ENCODE data around the gene RAD9A. TPM values are rescaled to one million over a fixed set of nuclear protein-coding genes. Genes with fewer than 3 reads are reported as not detected.

The RAD9A gene
- total RNA-seq, 1 donor from 2014 or later: 18.5 TPM

DNA sequence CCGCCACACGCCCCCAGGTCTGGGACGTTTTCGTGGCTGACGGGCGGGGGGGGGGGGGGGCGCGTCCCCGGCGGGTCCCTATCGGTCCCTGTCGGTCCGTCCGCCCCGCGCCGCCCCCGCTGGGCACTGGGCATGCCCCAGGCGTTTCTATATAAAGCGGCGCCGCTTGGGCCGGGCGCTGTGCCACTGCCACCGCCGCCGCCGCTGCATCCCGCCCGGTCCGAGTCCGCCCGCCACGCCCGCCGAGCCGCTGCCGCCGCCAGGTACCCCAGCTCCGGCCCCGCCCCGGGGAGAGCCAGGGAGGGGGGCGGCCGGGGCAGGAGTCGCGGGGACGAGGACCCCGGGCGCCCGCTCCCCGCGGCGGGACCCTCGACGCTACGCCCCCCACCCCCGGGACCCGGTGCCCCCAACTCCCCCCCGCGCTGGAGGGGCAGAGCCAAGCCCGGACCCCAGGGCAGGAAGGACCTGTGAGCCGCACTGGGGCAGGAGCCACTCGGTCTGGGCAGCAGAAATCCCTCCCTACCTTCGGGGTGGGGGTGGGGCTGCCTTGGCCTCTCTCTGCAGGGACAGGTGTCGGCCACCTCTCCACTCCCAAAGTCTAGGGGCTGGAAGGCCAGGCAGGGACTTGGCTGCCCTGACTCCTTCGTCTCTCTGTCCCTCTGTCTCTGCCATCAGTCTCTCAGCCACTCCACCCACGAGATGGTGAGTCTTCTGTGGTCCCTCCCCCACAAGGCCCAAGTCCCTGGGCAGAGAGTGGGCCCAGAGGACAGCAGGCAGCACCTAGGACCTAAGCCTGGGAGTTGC lies 23.9 kb downstream of the RAD9A start, which contains the start of gene CARNS1:
CARNS1 (plus strand) TSS at position 178 of the 804 bp plus-strand sequence; CDS start at position 700, 522 bp downstream.
- no peak for DNase-seq (ENCODE audit: extremely low spot score, unreplicated experiment)
- Mint-ChIP-seq H3K4me3 (ENCODE audit: unreplicated experiment) (no peak within 1 kb of the TSS), H3K4me1 (ENCODE audit: unreplicated experiment) (peaks cover 18% of the 10 kb centered on the region), H3K36me3 (ENCODE audit: unreplicated experiment) (no peaks in the 10 kb centered on the region), H3K27ac (ENCODE audit: unreplicated experiment) (no peak within 1 kb of the TSS), H3K9me3 (ENCODE audit: unreplicated experiment) (no peaks in the 10 kb centered on the region), H3K27me3 (ENCODE audit: unreplicated experiment) (no peaks in the 10 kb centered on the region)
- TF ChIP-seq, protein P1, sequence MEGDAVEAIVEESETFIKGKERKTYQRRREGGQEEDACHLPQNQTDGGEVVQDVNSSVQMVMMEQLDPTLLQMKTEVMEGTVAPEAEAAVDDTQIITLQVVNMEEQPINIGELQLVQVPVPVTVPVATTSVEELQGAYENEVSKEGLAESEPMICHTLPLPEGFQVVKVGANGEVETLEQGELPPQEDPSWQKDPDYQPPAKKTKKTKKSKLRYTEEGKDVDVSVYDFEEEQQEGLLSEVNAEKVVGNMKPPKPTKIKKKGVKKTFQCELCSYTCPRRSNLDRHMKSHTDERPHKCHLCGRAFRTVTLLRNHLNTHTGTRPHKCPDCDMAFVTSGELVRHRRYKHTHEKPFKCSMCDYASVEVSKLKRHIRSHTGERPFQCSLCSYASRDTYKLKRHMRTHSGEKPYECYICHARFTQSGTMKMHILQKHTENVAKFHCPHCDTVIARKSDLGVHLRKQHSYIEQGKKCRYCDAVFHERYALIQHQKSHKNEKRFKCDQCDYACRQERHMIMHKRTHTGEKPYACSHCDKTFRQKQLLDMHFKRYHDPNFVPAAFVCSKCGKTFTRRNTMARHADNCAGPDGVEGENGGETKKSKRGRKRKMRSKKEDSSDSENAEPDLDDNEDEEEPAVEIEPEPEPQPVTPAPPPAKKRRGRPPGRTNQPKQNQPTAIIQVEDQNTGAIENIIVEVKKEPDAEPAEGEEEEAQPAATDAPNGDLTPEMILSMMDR (IDR thresholded peaks at IDR 0.05): no peak

DNA sequence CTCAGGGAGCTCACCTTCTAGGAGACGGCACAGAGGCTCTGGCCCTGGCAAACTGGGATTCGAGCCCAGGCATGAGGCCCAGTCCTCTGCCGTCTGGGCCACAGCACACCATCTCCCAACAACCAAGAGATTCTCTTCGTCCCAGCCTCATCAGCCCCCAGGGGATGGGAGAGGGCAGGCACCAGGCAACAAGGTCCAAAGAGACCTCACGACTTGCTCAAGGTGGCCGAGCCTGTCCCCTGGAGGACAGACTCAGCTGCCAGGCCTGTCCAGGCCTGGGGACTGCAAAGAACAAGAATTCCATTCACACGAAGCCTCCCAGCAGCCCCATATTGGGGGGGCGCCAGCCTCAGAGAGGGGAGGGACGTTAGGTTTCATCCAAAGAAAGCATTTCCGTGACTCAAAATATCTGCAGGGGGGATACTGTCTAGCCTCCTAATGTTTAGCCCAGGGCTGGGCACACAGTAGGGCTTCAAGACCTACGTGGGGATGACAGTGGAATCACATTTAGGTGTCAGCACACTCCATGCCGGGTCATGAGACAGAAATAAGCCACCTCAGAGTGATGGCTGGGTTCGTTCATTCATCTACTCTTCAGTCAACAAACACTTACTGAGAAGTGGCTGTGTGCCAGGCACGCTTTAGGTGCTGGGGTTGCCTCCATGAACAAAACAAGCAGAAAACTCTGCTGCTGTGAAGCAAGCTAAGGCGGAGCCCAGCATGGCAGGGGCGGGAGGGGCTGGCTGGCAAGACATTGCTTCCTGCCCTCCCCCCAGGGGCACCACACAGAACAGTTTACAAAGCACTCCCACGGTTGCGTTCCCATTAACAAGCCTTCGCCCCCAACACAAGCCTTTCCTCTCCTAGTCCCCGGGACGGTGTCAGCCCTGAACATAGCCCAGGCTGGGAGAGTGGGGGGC lies 24.9 kb downstream of the RAD9A start:
- Mint-ChIP-seq H3K36me3 (ENCODE audit: unreplicated experiment) (no peaks in the 10 kb centered on the region), H3K4me1 (ENCODE audit: unreplicated experiment) (peaks cover 21% of the 10 kb centered on the region), H3K27me3 (ENCODE audit: unreplicated experiment) (no peaks in the 10 kb centered on the region), H3K27ac (ENCODE audit: unreplicated experiment) (peak overlapping the region; percentile 10), H3K4me3 (ENCODE audit: unreplicated experiment) (peak overlapping the region; percentile 48), H3K9me3 (ENCODE audit: unreplicated experiment) (no peaks in the 10 kb centered on the region)
- DNase-seq (ENCODE audit: extremely low spot score, unreplicated experiment): no peak
- TF ChIP-seq, protein P1 (IDR thresholded peaks at IDR 0.05): no peak

DNA sequence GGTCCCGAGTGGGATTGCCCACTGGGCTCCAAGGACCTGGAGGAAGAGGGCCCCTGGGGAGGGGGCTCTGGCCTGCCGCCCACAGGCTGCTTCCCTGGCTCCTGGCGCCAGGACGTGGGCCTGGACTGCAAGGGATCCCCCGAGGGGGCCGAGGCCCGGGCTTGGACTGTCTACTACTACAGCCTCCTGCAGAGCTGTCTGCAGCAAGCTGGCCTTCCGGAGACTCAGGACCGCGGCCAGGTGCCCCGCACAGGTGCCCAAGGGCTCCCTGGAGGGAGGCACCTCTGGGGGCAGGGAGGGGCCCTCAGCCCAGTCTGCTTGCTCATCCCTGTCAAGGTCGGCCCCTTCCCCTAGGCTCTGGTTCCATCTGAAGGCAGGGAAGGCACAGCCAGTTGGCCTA lies 25.6 kb downstream of the RAD9A start:
- Mint-ChIP-seq H3K9me3 (ENCODE audit: unreplicated experiment) (no peaks in the 10 kb centered on the region), H3K36me3 (ENCODE audit: unreplicated experiment) (no peaks in the 10 kb centered on the region), H3K27me3 (ENCODE audit: unreplicated experiment) (no peaks in the 10 kb centered on the region), H3K4me3 (ENCODE audit: unreplicated experiment) (no peak overlapping the region), H3K4me1 (ENCODE audit: unreplicated experiment) (peaks cover 21% of the 10 kb centered on the region), H3K27ac (ENCODE audit: unreplicated experiment) (no peak overlapping the region)
- TF ChIP-seq, protein P1 (IDR thresholded peaks at IDR 0.05): no peak
- DNase-seq (ENCODE audit: extremely low spot score, unreplicated experiment): no peak

- Mint-ChIP-seq H3K9me3 (ENCODE audit: unreplicated experiment) (no peaks in the 10 kb centered on the region), H3K4me1 (ENCODE audit: unreplicated experiment) (peaks cover 21% of the 10 kb centered on the region), H3K27me3 (ENCODE audit: unreplicated experiment) (no peaks in the 10 kb centered on the region), H3K4me3 (ENCODE audit: unreplicated experiment) (no peak overlapping the region), H3K27ac (ENCODE audit: unreplicated experiment) (no peak overlapping the region), H3K36me3 (ENCODE audit: unreplicated experiment) (no peaks in the 10 kb centered on the region)
- TF ChIP-seq, protein P1 (IDR thresholded peaks at IDR 0.05): no peak
- no peak for DNase-seq (ENCODE audit: extremely low spot score, unreplicated experiment)
These were observed 26.9 kb downstream of the RAD9A start for GRCh38 chr11:67418476-67419281.

Data from osteocyte (in vitro differentiated cells).